Activated T-cell treated with anti-CD3 and anti-CD28 coated beads, Interleukin-2, amount 50 U/mL, for 48 hours (primary cell): ENCODE results near the gene TTC39C.
"Not testable (repeated sequence)": the region's sequence is repeated elsewhere in the genome, so short reads cannot be mapped to it uniquely, and the experiment has no call there.

Experiments used
- DNase-seq, 2 experiments: peaks; one replicate each; pipeline ENCODE4 v3.0.0-alpha.2; 2020

The TTC39C gene

DNA sequence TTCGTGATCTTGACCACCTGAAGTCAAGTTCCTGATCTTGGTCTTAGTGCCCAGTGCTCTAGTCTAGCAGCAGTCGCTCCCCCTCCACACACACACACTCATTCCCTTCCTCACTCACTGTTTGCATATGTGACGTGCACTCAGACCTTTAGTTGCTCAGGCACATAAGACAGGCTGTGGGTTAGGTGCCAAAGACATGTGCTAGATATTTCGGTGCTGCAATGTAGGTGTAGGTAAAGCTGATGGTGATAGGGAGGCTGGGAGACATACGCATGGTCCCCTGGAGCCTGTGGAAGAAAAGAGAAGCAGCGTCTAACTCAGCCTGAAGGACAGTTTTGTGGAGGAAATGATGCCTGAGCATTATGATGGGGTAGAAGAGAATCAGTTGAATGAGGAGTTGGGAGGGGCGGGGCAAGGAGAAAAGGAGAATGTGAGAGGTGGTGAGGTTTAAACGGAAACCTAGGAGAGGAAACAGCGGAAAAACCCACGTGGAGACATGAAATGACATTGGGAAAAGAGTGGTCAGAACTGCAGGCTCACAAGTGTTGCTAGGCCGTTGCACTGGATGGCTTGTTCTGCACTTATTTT lies 3.8 kb downstream of the TTC39C start:
- peak in 1 of 2 experiments; percentile 55 for DNase-seq

DNA sequence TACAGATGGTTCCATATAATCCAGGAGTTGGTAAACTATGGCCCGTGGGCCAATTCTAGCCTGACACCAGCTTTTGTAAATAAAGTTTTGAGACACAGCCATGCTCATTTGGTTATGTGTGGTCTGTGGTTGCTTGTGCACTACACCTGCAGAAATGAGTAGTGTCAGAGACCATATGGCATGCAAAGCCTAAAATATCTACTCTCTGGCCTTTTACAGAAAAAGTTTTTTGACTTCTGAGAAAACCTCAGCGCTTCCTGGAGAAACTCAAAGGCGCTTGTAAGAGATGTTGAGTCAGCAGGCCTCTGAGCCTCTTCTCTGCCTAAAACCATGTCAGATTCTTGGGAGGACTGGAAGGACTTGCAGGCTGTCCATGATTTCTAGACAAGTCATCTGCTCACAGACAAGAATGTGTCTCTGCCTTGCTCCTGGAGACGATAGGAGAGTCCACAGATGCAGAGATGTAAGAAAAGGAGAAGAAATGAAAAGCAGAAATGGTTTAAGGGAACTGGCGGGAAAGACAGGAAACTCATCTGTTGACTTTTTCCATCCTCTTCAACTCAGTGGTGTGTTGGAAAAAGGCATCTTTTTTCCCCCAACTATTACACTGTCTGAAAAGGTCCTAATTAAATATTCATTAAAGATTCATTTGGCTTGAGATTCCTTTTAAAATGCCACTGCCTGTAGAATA lies 5.2 kb downstream of the TTC39C start:
- DNase-seq: peak; percentile 60 to 66

DNA sequence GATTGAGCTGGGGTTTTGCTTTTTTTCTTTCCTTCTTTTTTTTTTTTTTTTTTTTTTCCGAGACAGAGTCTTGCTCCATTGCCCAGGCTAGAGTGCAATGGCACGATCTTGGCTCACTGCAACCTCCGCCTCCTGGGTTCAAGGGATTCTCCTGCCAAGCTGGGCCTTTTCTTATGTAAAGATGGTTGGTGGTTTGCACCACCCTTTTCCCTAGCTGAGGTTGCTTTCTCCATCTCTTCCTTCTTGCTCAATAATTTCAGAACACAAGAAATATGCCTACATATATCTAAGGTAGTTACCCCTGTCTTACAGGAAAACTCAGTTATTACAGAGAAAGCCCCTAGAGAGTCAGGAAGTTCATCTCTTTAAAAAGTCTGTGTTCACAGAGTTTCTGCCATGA lies 7.0 kb downstream of the TTC39C start:
- DNase-seq: no peak

DNA sequence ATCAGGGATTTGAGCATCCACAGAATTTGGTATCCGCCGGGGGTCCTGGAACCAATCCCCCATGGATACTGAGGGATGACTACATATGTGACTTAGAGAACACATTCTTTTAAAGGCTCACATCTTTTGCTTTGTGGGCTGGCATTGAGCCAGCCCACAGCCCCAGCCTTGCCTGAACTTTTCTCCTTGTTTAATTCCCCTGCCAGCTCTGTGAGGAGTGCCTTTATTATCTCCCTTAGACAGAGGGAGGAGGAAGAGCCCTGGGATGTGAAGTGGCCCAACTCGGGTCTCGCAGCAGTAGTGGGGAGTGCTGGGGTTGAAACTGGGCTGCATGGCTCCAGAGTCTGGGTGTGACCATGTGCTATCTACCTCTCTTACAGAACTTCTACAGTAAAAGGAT lies 7.6 kb downstream of the TTC39C start:
- no peak for DNase-seq

DNA sequence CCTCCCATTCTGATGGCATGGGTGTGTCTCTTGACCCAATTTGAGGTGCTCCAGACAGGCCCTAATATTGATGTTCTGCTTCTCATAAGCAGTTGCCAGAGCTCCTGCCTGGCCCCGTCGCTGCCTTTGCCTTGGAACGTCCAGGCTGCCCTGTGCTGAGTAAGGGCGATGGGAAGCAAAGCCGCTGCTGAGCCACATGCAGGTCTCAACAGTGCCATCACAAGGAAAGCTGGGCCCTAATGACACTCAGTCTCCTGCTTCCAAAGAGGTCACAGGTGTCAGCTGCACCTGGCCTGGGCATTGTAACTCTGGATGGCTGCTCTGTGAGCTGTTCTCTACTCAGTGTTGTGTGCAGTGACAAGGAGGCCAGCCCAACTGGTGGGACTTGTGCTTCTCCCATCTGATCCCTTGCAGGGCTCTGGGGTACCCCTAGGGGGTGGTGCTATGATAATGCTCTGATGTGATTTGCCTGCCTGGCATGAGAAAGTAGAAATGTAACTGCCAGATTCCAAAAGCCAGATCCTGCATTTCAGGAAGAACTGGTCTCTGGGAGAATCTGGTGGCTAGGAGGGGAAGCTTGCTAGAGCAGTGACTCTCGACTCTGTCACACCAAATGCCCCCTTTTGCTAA lies 8.7 kb downstream of the TTC39C start:
- DNase-seq: no peak

DNA sequence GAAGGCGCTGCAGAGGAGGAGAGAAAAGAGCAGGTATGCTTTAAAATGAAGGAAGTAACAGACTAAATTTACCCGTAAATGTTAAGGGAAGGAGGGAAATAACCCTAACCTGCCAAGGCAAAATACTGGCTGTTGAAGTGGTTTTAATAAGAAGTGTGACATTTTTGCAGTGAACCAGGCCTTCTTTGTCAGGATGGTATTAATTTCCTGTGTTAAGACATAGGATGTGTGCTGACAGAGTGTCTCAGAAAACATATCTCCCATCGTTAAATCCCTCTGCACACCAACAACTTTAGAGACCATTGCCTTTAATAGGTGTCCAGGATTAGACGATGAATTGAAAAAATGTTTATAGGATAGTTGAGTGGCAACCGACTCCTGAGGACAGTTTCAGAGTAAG lies 9.9 kb downstream of the TTC39C start:
- no peak for DNase-seq

DNA sequence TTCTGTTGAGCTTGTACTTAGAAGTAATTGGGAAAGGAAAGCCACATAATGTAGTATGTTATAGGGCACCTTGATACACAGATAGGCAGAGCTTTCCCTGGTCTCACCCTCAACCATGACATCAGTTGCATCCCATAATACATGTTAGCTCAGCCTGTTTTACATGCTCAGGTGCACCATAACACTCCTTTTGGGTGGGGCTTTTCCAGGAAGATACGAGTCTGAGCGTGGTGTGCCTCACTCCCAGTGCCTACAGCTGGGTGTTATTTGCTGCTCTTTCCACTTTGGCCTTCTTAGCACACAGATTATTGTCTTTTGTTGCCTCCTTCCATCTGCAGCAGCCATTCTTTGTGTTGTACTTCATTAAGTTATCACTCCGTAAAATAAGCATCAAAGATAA lies 11.9 kb downstream of the TTC39C start:
- no peak for DNase-seq

DNA sequence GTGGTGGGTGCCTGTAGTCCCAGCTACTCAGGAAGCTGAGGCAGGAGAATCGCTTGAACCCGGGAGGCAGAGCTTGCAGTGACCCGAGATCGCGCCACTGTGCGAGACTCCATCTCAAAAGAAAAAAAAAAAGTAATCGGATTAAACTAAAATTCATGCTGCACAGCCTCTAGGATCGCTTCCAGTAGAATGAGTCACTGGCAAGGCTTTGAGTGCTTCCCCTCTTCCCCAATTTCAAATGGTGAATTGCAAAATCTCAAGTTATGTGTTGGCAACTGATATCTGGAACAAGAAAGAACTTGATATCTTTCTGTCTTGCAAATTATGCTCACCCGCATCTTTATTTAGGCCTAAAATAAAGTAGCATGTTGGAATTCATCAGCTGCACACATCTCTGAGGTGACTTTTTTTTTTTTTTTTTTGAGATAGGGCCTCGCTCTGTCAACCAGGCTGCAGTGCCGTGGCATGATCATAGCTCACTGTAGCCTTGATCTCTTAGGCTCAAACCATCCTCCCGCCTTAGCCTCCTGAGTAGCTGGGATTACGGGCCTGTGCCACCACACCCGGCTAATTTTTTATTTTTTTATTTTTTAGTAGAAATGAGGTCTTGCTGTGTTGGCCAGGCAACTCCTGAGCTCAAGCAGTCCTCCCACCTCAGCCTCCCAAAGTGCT lies 12.7 kb downstream of the TTC39C start:
- DNase-seq: no peak

DNA sequence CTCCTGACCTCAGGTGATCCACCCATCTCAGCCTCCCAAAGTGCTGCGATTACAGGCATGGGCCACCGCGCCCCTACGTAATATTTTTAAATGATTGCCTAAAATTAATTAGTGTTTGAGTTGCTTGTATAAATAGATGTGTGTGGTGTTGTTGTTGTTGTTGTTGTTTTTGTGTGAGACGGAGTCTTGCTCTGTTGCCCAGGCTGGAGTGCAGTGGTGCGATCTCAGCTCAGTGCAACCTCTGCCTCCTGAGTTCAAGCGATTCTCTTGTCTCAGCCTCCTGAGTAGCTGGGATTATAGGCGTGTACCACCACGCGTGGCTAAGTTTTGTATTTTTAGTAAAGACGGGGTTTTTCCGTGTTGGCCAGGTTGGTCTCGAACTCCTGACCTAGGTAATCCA lies 14.4 kb downstream of the TTC39C start:
- not testable (repeated sequence) for DNase-seq

DNA sequence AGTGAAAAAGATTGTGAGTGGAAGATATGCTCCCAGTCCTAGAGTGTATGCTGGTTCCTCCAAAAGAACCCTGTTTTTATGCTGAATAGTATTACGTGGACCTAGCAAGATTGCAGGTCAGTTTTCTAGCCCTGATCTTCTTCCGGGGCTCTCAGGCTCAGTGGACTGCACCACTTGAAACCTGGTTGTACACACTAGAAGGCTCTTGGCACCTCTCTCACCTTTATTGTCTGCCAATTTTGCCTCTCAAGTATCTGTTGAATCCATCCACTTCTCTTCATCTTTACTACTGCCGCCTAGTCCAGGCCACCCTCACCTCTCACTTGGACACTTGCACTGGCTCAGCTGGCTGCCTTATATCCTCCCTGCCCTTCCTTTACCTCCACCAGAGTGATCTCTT lies 16.8 kb downstream of the TTC39C start:
- no peak for DNase-seq

DNA sequence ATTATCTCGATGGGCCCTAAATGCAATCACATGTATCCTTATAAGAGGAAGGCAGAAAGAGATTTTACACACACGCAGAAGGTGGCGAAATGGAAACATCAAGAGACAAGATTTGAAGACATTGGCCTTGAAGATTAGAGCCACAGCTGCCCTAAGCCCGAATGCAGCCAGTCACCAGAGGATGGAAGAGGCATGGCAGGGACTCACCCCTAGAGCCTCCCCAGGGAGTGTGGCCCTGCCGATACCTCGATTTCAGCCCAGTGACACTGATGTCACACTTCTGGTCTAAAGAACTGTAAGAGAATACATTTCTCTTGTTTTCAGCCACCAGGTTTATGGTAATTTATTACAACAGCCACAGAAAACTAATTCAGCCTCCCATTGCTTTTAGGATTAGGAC lies 17.4 kb downstream of the TTC39C start:
- DNase-seq: no peak

DNA sequence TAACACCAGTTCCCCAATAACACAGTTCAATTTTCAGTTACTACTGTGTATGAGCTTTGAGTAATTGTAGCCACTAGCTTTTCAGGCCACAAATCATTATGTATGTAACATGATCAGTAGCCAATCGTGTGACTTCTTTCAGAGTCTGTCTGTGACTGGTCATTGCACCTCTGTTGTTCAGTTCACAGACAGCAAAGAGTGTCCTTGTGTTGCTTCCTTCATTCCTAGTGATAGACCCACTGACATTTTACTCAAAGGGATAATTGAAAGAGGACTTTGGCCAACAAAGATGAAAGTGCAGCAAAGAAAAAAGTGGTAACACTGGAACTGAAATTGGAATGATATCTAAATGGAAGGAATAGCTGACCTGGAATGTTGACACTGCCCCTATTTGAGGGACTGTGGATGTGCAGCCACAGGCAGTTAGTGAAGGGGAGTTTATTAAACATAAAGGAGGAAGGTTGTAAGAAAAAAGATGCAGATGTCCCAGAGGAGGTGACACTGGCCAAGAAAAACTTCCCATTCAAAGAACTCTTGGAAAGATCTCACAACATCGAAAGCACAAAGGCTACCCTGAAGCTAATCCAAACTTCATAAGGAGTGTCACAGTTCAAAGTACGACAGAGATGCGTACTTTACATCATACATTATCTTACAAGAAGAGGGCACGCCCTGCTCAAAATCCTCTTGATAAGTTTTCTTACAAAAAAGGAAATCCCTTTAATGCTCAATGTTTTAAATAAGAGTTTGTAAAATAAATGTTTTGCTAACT lies 19.3 kb downstream of the TTC39C start:
- no peak for DNase-seq

DNA sequence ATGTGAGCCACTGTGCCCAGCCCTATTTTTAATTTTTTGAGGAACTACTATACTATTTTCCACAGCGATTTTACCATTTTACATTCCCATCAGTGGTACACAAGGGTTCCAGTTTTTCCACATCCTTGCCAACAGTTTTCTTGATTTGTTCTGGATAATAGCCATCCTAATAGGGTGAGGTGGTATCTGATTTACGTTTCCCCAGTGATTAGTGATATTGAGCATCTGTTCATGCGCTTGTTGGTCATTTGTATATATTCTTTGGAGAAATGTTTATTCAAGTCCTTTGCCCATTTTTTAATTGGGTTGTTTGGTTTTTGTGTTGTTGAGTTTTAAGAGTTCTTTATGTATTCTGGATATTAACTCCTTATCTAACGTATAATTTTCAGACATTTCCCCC lies 20.8 kb downstream of the TTC39C start:
- DNase-seq: no peak

DNA sequence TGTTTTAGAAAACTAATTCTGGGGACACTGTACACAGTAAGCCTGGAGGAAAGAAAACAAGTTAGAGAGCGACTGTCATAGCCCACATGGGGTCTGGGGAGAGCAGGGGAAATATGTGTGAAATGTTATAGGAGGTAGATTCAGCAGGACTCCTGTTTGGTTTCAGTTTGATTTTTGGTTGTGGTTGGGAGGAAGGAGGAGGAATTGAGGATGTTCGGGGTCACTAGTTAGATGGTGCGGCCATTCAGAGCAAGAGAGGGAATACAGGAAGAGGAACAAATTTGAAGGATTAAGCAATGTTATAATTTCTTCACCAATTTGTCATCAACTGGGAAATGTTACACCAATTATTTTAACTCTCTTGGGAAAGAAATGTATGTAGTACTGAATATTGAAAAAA lies 25.1 kb downstream of the TTC39C start:
- no peak for DNase-seq

DNA sequence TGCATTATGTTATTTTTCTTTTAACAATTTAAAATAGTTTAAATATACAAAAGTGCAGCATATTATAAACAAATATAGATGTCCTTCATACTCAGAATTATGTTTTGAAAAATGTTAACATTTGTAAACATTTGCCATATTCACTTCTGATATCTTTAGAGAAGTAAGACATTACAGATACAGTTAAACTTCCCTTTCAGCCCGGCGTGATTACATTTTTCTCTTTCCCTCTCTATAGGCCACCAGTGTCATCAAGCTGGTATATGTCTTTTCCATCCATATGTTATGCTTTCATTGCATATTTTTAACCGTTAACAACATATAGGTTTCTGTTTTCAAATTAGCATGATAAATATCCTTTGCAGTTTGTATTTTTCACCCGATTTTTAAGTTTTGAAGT lies 27.1 kb downstream of the TTC39C start:
- no peak for DNase-seq

DNA sequence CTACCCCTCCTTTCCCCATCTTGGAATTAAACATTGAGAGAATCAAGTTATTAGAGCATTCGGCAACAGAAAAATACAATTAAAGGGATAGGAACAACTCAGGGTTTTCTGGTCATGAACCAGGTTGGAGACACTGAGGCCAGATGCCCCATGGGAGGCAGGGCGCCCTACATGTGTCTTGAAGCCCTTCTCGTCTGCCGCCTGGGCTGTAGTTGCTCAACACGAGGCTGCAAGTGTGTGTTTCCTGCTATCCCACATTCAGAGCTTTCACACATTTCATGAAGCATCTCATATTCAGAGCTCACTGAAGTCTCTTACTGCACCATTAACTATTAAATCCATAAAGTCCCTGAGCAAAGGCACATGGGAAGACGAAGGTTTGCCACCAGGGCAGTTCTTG lies 28.8 kb downstream of the TTC39C start:
- no peak for DNase-seq

DNA sequence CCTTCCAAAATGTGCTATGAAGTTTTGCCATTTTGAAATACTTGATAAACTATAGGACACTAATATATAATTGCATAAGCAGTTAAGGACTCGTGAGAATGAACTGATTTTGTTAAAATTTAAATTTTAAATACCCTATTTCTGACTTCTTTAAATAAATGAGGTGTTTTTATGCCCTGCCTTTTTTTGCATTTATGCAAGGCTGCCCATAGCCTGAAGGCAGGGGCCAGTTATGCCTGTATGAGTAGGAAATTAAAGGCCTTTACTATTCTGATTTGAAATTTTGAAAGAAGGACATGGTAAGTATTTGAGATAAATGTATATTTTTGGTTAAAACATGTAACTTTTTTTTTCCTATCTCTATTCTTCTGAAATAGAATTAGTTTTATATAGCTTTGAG lies 33.7 kb downstream of the TTC39C start:
- DNase-seq: no peak

DNA sequence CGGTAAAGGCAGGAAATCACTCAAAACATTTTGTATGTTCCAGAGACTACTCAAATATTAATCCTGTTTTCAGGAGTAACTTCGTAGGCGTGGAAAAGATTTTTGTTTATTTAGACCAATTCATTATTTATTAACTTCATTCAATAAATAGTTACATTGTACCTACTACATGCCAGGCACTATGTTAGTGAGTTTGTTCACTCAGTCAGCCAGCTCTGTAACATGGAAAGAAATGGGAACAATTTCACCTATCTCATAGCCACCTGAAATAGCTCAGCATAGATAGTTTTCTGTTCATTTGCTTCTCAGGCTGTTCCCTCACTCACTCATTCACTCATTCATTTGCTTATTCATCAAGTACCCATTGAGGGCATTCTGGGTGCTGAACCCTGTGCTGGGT lies 34.6 kb downstream of the TTC39C start:
- no peak for DNase-seq

DNA sequence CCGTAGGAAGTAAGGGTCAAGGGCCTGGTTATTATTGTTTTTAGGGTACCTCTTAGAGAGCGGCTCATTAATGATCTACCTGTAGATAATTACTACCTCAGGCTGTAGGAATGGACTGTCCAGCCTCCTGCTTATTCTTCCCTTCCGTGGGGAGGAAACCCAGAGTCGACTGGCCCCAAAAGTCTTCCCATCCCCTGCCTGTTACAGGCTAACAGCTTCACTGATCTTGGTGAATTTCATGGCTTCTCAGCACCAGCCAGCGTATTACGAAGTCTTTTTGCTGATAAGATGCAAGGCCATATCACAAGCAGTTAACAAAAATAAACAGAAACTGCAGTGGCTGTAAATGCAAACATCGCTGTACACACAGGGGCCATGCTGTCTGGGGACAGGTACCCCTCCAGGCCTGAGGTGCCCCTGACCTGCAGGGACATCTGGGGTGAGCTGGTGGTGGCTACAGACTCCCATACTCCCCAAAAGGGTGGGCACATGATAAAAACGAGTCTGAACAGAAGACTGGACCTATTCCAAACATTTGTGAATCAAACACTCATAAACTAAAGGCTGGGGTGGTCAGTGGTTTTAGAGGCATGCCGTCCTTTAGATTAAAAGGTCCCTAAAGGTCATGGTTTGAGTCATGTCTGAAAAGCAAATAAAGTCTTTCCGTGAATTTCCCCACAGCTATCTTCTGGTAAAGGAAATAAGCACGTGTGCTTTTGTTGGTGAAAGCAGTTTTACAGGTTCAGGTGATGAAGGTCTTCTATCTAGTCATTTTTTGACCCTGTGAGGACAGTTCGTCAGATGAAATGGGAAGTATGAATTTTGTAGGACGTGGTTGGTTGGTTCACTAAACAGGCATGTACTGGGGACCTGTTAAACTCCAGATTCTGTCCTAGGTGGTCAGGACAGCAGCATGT lies 36.7 kb downstream of the TTC39C start:
- DNase-seq: peak in 1 of 2 experiments; percentile 40

DNA sequence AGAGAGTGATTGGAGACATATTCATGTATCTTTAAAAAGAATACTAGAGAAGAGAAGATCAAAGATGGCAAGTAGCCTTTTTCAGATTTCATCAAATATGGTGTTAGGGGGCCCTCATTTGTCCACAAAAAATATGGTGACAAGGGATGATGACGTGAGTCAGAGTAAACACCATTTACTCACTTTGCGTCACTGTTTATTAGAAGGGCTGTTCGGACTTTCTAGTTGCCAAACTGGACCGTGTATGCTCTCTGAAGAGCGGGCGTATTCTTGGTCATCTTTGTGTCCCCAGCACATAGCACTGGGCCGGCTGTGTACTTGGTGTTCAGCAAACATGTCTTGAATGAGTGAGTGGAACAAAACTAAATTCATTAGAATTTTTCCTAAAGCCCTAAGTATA lies 37.5 kb downstream of the TTC39C start:
- DNase-seq: no peak

DNA sequence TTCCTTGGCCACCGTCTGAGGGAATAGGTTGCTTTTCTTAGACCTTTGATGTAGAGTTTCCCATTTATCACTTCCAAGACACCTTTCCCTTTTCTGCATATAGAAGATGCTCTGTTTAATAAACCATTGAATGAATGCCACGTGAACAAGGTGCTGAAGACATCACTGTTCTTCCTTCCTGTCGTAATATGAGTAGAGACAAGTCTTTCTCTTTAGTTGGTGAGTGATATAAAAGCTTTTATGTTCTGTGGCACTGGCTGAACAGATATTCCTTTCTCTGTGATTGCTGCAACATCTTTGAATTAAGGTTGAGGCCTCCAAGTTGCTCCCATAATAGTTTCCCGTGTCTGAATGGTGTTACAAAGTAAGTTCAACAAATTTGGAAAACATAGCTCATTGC lies 38.7 kb downstream of the TTC39C start:
- no peak for DNase-seq

DNA sequence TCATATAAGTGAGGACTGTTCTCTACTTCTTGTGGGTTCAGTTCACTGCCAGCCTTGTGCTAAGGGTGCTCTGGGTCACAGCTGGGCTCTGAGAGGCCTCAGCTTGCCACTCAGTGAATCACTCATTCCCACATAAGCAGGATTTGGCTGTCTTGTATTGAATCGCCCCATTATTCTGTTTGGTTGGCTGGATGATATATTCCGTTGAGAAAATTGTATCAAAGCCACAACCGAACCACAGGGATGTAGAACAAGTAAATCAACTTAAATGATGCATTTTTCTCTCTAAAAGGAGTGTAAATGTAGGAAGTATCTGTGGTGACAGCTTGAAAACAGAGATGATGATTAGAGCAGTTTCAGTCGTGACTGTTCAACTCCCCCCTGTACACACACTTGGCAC lies 39.6 kb downstream of the TTC39C start:
- peak; percentile 46 to 56 for DNase-seq
